Measurements from ENCODE around the gene KRT23.

Gene KRT23

GRCh38 chr17:40909755-40910154, 27.7 kb downstream of the KRT23 start:
- peak overlapping the region; percentile 45 for H3K27ac ChIP-seq
- no peak for TF ChIP-seq CTCF (conservative IDR thresholded peaks at IDR 0.05; ENCODE audit: low read depth)
- DNase-seq (ENCODE audit: low spot score): peak; percentile 22
- CTCF ChIA-PET: interaction anchor here (0.5 to 1.7 kb wide), 10 partner anchors 17 to 1514 kb away, joined by 3 to 6 read pairs (median 3); no protein-coding TSS in a partner anchor
- POLR2A ChIA-PET (ENCODE audit: low non-redundant PET): no interaction called here

- H3K27ac ChIP-seq: peak overlapping the region; percentile 45
- ChIA-PET POLR2A (ENCODE audit: low non-redundant PET) (no interaction called here), CTCF (interaction anchor here (0.5 to 1.7 kb wide), 9 partner anchors 17 to 1514 kb away, joined by 3 to 6 read pairs (median 3); no protein-coding TSS in a partner anchor)
- DNase-seq (ENCODE audit: low spot score): peak; percentile 90
- peak; percentile 82 for TF ChIP-seq CTCF (conservative IDR thresholded peaks at IDR 0.05; ENCODE audit: low read depth)
These were observed 28.1 kb downstream of the KRT23 start for GRCh38 chr17:40909351-40909750.

- ChIA-PET POLR2A (ENCODE audit: low non-redundant PET) (no interaction called here), CTCF (no interaction called here)
- TF ChIP-seq CTCF (conservative IDR thresholded peaks at IDR 0.05; ENCODE audit: low read depth): no peak
- H3K27ac ChIP-seq: no peak overlapping the region
- DNase-seq (ENCODE audit: low spot score): no peak
These were observed 30.8 kb downstream of the KRT23 start for GRCh38 chr17:40906613-40907012.

- H3K27ac ChIP-seq: no peak overlapping the region
- ChIA-PET CTCF (interaction anchor here (0.6 kb wide), 1 partner anchor 24 kb away, joined by 4 read pairs; no protein-coding TSS in a partner anchor), POLR2A (ENCODE audit: low non-redundant PET) (no interaction called here)
- no peak for DNase-seq (ENCODE audit: low spot score)
- no peak for TF ChIP-seq CTCF (conservative IDR thresholded peaks at IDR 0.05; ENCODE audit: low read depth)
These were observed 32.1 kb downstream of the KRT23 start for GRCh38 chr17:40905370-40905769.

GRCh38 chr17:40903129-40903847, 34.2 kb downstream of the KRT23 start:
- peak; percentile 81 for DNase-seq (ENCODE audit: low spot score)
- ChIA-PET POLR2A (ENCODE audit: low non-redundant PET) (no interaction called here), CTCF (interaction anchor here (0.6 to 1.2 kb wide), 2 partner anchors 99 to 645 kb away, joined by 3 to 5 read pairs; no protein-coding TSS in a partner anchor)
- TF ChIP-seq CTCF (conservative IDR thresholded peaks at IDR 0.05; ENCODE audit: low read depth): no peak
- H3K27ac ChIP-seq: peak overlapping the region; percentile 29

GRCh38 chr17:40902498-40902897, 34.9 kb downstream of the KRT23 start:
- DNase-seq (ENCODE audit: low spot score): no peak
- CTCF ChIA-PET: interaction anchor here (0.6 to 0.7 kb wide), 3 partner anchors 227 to 647 kb away, joined by 3 read pairs; no protein-coding TSS in a partner anchor
- peak overlapping the region; percentile 79 for H3K27ac ChIP-seq
- TF ChIP-seq CTCF (conservative IDR thresholded peaks at IDR 0.05; ENCODE audit: low read depth): no peak
- POLR2A ChIA-PET (ENCODE audit: low non-redundant PET): no interaction called here
